ENCODE measurements around the gene HNF1A.

The HNF1A gene

GRCh38 chr12:121050725-121051124, 72.4 kb downstream of the HNF1A start:
- DNase-seq (ENCODE audit: low spot score), result peak; percentile 12

All from hematopoietic multipotent progenitor cell treated with erythropoietin and hydrocortisone succinate and interleukin-3 and kit ligand, for 15 days (in vitro differentiated cells).